Stimulated activated naive CD4-positive, alpha-beta T cell (primary cell): ENCODE data around the gene SHC1.

ENCODE experiments used
- DNase-seq, 6 experiments: peaks; one replicate each; lab custom pipeline; 2025; lab: John Stamatoyannopoulos, UW

SHC1 gene

GRCh38 chr1:154970631-154971340 lies at the start of gene SHC1:
Gene SHC1, minus strand, starts transcription at chr1:154970747. Its CDS starts 221 bp downstream, at chr1:154970526.
- DNase-seq = peak in 1 of 6 experiments; percentile 9

- no peak for DNase-seq
Observed at GRCh38 chr1:155019377-155020245, 49.1 kb upstream of the SHC1 start.

GRCh38 chr1:155018617-155019348 lies 48.2 kb upstream of the SHC1 start:
- DNase-seq = no peak

- DNase-seq = no peak
Observed at GRCh38 chr1:155017946-155018316, 47.4 kb upstream of the SHC1 start.

- peak; percentile 73 to 89 (median 84) for DNase-seq
Observed at GRCh38 chr1:155017041-155017945, 46.7 kb upstream of the SHC1 start.

GRCh38 chr1:155016231-155016831 lies 45.8 kb upstream of the SHC1 start:
- peak in 3 of 6 experiments; percentile 12 to 41 (median 23) for DNase-seq

GRCh38 chr1:155015527-155016230 lies 45.1 kb upstream of the SHC1 start:
- peak in 1 of 6 experiments; percentile 40 for DNase-seq

GRCh38 chr1:155014709-155015508 lies 44.4 kb upstream of the SHC1 start:
- DNase-seq = no peak

- peak; percentile 42 to 69 (median 55) for DNase-seq
Observed at GRCh38 chr1:155013632-155014031, 43.1 kb upstream of the SHC1 start.

GRCh38 chr1:155012776-155013602 lies 42.4 kb upstream of the SHC1 start:
- peak in 1 of 6 experiments; percentile 55 for DNase-seq

GRCh38 chr1:155012026-155012546 lies 41.5 kb upstream of the SHC1 start:
- DNase-seq = peak in 3 of 6 experiments; percentile 13 to 36 (median 26)

GRCh38 chr1:155011437-155012025 lies 41.0 kb upstream of the SHC1 start:
- no peak for DNase-seq

- DNase-seq = no peak
Observed at GRCh38 chr1:155011004-155011416, 40.5 kb upstream of the SHC1 start.

- peak in 3 of 6 experiments; percentile 13 to 31 (median 29) for DNase-seq
Observed at GRCh38 chr1:155010211-155010918, 39.8 kb upstream of the SHC1 start.

- peak in 1 of 6 experiments; percentile 33 for DNase-seq
Observed at GRCh38 chr1:155009742-155010141, 39.2 kb upstream of the SHC1 start.

GRCh38 chr1:155009221-155009711 lies 38.7 kb upstream of the SHC1 start:
- peak in 2 of 6 experiments; percentile 32 to 33 for DNase-seq
